Activated CD8-positive, alpha-beta memory T cell treated with anti-CD3 and anti-CD28 coated beads, Interleukin-2, amount 10 ng/mL, durations not matched to agents 7 days and 5 days (primary cell): ENCODE data around the gene ROBO2. TPM values are rescaled to one million over a fixed set of nuclear protein-coding genes. Genes with fewer than 3 reads are reported as not detected.

Source experiments
- ATAC-seq: fragments of 150-1000 bp; cut with Tn5 transposase; one replicate; pipeline ENCODE4 v1.10.0; 2021; ENCODE audit warnings: moderate library complexity
- CTCF ChIA-PET: fragments of 350-600 bp; sonication (Branson Sonifier 250); formaldehyde crosslinking; loops from one replicate; lab custom pipeline; 2021; ENCODE audit warnings: antibody characterized with exemption; lab: Charles Lee
- DNase-seq: peaks from one replicate; pipeline ENCODE4 v3.0.0-alpha.2; 2020
- H3K27ac Mint-ChIP-seq: one replicate; pipeline ENCODE4 v1.8.0; 2021; ENCODE audit warnings: mild to moderate bottlenecking, mixed read lengths
- H3K27me3 Mint-ChIP-seq: one replicate; pipeline ENCODE4 v1.8.0; 2021; ENCODE audit warnings: mixed read lengths
- H3K36me3 Mint-ChIP-seq: one replicate; pipeline ENCODE4 v1.8.0; 2021; ENCODE audit warnings: mild to moderate bottlenecking, mixed read lengths
- H3K4me1 Mint-ChIP-seq: one replicate; pipeline ENCODE4 v1.8.0; 2021; ENCODE audit warnings: mixed read lengths
- H3K4me3 Mint-ChIP-seq: one replicate; pipeline ENCODE4 v1.8.0; 2021; ENCODE audit warnings: mild to moderate bottlenecking, moderate library complexity, mixed read lengths
- H3K9me3 Mint-ChIP-seq: one replicate; pipeline ENCODE4 v1.8.0; 2022; ENCODE audit warnings: low read depth, mixed read lengths
- total RNA-seq, 2 experiments: library from RNA; stranded (reverse); gene quantifications; one replicate each; pipeline ENCODE4 v1.2.3, GENCODE V29; 2021

Gene ROBO2
- total RNA-seq, 2 experiments from 2014 or later, result not detected

- Mint-ChIP-seq H3K27me3 (no peaks in the 10 kb centered on the region), H3K9me3 (peaks cover 14% of the 10 kb centered on the region), H3K27ac (no peak overlapping the region), H3K4me1 (no peaks in the 10 kb centered on the region), H3K4me3 (no peak overlapping the region), H3K36me3 (no peaks in the 10 kb centered on the region)
- ATAC-seq (no peak), DNase-seq (no peak)
- CTCF ChIA-PET, result no interaction called here
Observed at GRCh38 chr3:77626157-77626556, 586.3 kb downstream of the ROBO2 start.

GRCh38 chr3:77648214-77648613, 608.3 kb downstream of the ROBO2 start:
- Mint-ChIP-seq H3K4me3 (no peak overlapping the region), H3K27ac (no peak overlapping the region), H3K36me3 (no peaks in the 10 kb centered on the region), H3K4me1 (no peaks in the 10 kb centered on the region), H3K27me3 (no peaks in the 10 kb centered on the region), H3K9me3 (peaks cover 2% of the 10 kb centered on the region)
- DNase-seq (no peak), ATAC-seq (no peak)
- CTCF ChIA-PET, result no interaction called here

GRCh38 chr3:77648664-77649063, 608.8 kb downstream of the ROBO2 start:
- CTCF ChIA-PET, result no interaction called here
- DNase-seq, result no peak
- Mint-ChIP-seq H3K4me3 (no peak overlapping the region), H3K27ac (no peak overlapping the region), H3K9me3 (peaks cover 2% of the 10 kb centered on the region), H3K36me3 (no peaks in the 10 kb centered on the region), H3K4me1 (no peaks in the 10 kb centered on the region), H3K27me3 (no peaks in the 10 kb centered on the region)
- ATAC-seq, result no peak

- H3K27ac Mint-ChIP-seq, result no peak overlapping the region
- DNase-seq (no peak), ATAC-seq (no peak)
- H3K4me3 Mint-ChIP-seq, result no peak overlapping the region
- CTCF ChIA-PET, result no interaction called here
- H3K9me3 Mint-ChIP-seq, result peaks cover 5% of the 10 kb centered on the region
- H3K36me3 Mint-ChIP-seq, result no peaks in the 10 kb centered on the region
- H3K27me3 Mint-ChIP-seq, result no peaks in the 10 kb centered on the region
- no peaks in the 10 kb centered on the region for H3K4me1 Mint-ChIP-seq
Observed at GRCh38 chr3:77652624-77653023, 612.7 kb downstream of the ROBO2 start.

GRCh38 chr3:77655396-77655795, 615.5 kb downstream of the ROBO2 start:
- peaks cover 7% of the 10 kb centered on the region for H3K9me3 Mint-ChIP-seq
- H3K4me3 Mint-ChIP-seq, result no peak overlapping the region
- no peaks in the 10 kb centered on the region for H3K4me1 Mint-ChIP-seq
- no peaks in the 10 kb centered on the region for H3K36me3 Mint-ChIP-seq
- CTCF ChIA-PET, result no interaction called here
- no peak overlapping the region for H3K27ac Mint-ChIP-seq
- DNase-seq (no peak), ATAC-seq (no peak)
- H3K27me3 Mint-ChIP-seq, result no peaks in the 10 kb centered on the region

GRCh38 chr3:77660718-77661117, 620.8 kb downstream of the ROBO2 start:
- Mint-ChIP-seq H3K4me3 (no peak overlapping the region), H3K36me3 (no peaks in the 10 kb centered on the region), H3K9me3 (peaks cover 10% of the 10 kb centered on the region), H3K27me3 (no peaks in the 10 kb centered on the region), H3K4me1 (no peaks in the 10 kb centered on the region), H3K27ac (no peak overlapping the region)
- DNase-seq, result no peak
- ATAC-seq, result no peak
- CTCF ChIA-PET, result no interaction called here

GRCh38 chr3:77667901-77668300, 628.0 kb downstream of the ROBO2 start:
- Mint-ChIP-seq H3K4me1 (no peaks in the 10 kb centered on the region), H3K4me3 (no peak overlapping the region), H3K36me3 (no peaks in the 10 kb centered on the region), H3K27me3 (no peaks in the 10 kb centered on the region), H3K27ac (no peak overlapping the region), H3K9me3 (peaks cover 7% of the 10 kb centered on the region)
- ATAC-seq, result no peak
- no peak for DNase-seq
- CTCF ChIA-PET, result no interaction called here

- no peak overlapping the region for H3K27ac Mint-ChIP-seq
- H3K36me3 Mint-ChIP-seq, result no peaks in the 10 kb centered on the region
- H3K27me3 Mint-ChIP-seq, result no peaks in the 10 kb centered on the region
- DNase-seq (no peak), ATAC-seq (no peak)
- no peak overlapping the region for H3K4me3 Mint-ChIP-seq
- H3K9me3 Mint-ChIP-seq, result peaks cover 3% of the 10 kb centered on the region
- CTCF ChIA-PET, result no interaction called here
- no peaks in the 10 kb centered on the region for H3K4me1 Mint-ChIP-seq
Observed at GRCh38 chr3:77668376-77668775, 628.5 kb downstream of the ROBO2 start.

- Mint-ChIP-seq H3K27me3 (no peaks in the 10 kb centered on the region), H3K27ac (no peak overlapping the region), H3K36me3 (no peaks in the 10 kb centered on the region), H3K9me3 (peaks cover 6% of the 10 kb centered on the region), H3K4me1 (no peaks in the 10 kb centered on the region), H3K4me3 (no peak overlapping the region)
- CTCF ChIA-PET, result no interaction called here
- no peak for DNase-seq
- ATAC-seq, result no peak
Observed at GRCh38 chr3:77672016-77672415, 632.1 kb downstream of the ROBO2 start.

- DNase-seq, result no peak
- no peak for ATAC-seq
- H3K4me3 Mint-ChIP-seq, result no peak overlapping the region
- peaks cover 11% of the 10 kb centered on the region for H3K9me3 Mint-ChIP-seq
- H3K27me3 Mint-ChIP-seq, result no peaks in the 10 kb centered on the region
- H3K27ac Mint-ChIP-seq, result no peak overlapping the region
- no peaks in the 10 kb centered on the region for H3K36me3 Mint-ChIP-seq
- CTCF ChIA-PET, result no interaction called here
- H3K4me1 Mint-ChIP-seq, result no peaks in the 10 kb centered on the region
Observed at GRCh38 chr3:77682162-77682561, 642.3 kb downstream of the ROBO2 start.

GRCh38 chr3:77684115-77684514, 644.2 kb downstream of the ROBO2 start:
- no peaks in the 10 kb centered on the region for H3K27me3 Mint-ChIP-seq
- no peak overlapping the region for H3K4me3 Mint-ChIP-seq
- H3K27ac Mint-ChIP-seq, result no peak overlapping the region
- DNase-seq, result no peak
- no peaks in the 10 kb centered on the region for H3K36me3 Mint-ChIP-seq
- no peaks in the 10 kb centered on the region for H3K4me1 Mint-ChIP-seq
- ATAC-seq, result no peak
- CTCF ChIA-PET, result no interaction called here
- peaks cover 6% of the 10 kb centered on the region for H3K9me3 Mint-ChIP-seq

- DNase-seq (no peak), ATAC-seq (no peak)
- Mint-ChIP-seq H3K36me3 (no peaks in the 10 kb centered on the region), H3K27ac (no peak overlapping the region), H3K9me3 (peaks cover 6% of the 10 kb centered on the region), H3K4me1 (no peaks in the 10 kb centered on the region), H3K27me3 (no peaks in the 10 kb centered on the region), H3K4me3 (no peak overlapping the region)
- CTCF ChIA-PET, result no interaction called here
Observed at GRCh38 chr3:77685713-77686112, 645.8 kb downstream of the ROBO2 start.

- ATAC-seq, result no peak
- no peak for DNase-seq
- CTCF ChIA-PET, result no interaction called here
- H3K36me3 Mint-ChIP-seq, result no peaks in the 10 kb centered on the region
- H3K9me3 Mint-ChIP-seq, result peaks cover 6% of the 10 kb centered on the region
- no peaks in the 10 kb centered on the region for H3K27me3 Mint-ChIP-seq
- no peaks in the 10 kb centered on the region for H3K4me1 Mint-ChIP-seq
- H3K27ac Mint-ChIP-seq, result no peak overlapping the region
- H3K4me3 Mint-ChIP-seq, result no peak overlapping the region
Observed at GRCh38 chr3:77686560-77686959, 646.7 kb downstream of the ROBO2 start.

- Mint-ChIP-seq H3K9me3 (no peaks in the 10 kb centered on the region), H3K4me1 (no peaks in the 10 kb centered on the region), H3K27ac (no peak overlapping the region), H3K4me3 (no peak overlapping the region), H3K27me3 (no peaks in the 10 kb centered on the region), H3K36me3 (no peaks in the 10 kb centered on the region)
- ATAC-seq (no peak), DNase-seq (no peak)
- CTCF ChIA-PET, result no interaction called here
Observed at GRCh38 chr3:77687545-77687944, 647.6 kb downstream of the ROBO2 start.

GRCh38 chr3:77690284-77690845, 650.5 kb downstream of the ROBO2 start:
- Mint-ChIP-seq H3K27ac (no peak overlapping the region), H3K4me3 (no peak overlapping the region), H3K9me3 (peaks cover under 1% of the 10 kb centered on the region), H3K27me3 (no peaks in the 10 kb centered on the region), H3K4me1 (no peaks in the 10 kb centered on the region), H3K36me3 (no peaks in the 10 kb centered on the region)
- no peak for DNase-seq
- CTCF ChIA-PET, result no interaction called here
- ATAC-seq, result no peak
